ENCODE results near the gene SLC25A23. TPM values are rescaled to one million over a fixed set of nuclear protein-coding genes. Genes with fewer than 3 reads are reported as not detected.

The SLC25A23 gene
- total and polyA plus RNA-seq, 2 of the 8 experiments (the other 6 are each of a cell fraction or from before 2014, with no cell fraction given) = 18.0 to 48.1 TPM

DNA sequence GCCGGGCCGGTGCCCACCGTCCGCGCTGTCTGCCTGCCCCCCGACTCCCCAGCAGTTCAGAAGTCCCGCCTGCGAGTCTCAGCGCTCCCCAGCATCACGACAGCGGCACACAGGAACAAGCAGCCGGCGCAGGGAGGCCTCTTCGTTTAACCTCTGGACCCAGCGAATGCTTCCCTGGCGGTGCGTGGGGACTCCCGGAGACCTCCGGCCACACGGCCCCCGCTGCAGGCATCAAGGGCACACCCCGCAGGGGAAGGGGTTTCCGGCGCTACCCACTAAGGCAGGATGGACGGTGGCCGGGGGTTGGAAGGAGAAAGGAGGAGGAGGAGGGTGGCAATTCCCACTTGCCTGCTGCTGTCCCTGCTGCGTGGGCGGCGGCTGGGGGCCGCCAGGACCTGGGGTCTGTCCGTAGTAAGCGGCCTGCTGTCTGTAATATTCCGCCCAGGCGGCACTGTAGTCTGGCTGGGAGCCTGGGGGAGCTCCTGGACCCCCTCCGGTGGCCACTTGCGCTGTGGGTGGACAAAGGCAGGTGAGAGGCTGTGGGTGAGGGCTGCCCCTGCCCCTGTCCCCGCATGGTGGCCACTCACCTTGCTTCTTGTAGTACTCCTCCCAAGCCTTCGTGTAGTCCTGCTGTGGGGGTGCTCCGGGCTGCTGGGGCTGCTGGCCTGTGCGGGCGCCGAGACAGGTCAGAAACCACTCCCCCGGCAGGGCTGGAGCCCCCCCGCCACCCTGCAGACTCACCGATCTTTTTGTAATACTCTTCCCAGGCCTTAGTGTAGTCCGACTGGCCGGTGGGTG is 44.6 kb downstream of the SLC25A23 start:
- Histone ChIP-seq H3K79me1 (ENCODE audit: low read depth, low read length) (peaks cover 14% of the 10 kb centered on the region), H4K5ac (ENCODE audit: insufficient read length, low read depth, low read length) (no peak overlapping the region), H2AFZ (ENCODE audit: low read length) (no peak overlapping the region), H2AK5ac (ENCODE audit: low read depth, low read length) (no peak overlapping the region), H3K18ac (ENCODE audit: extremely low read depth, low read length) (no peak overlapping the region), H3K4ac (replicated peaks; ENCODE audit: insufficient read length, low read depth, low read length) (no peak overlapping the region), H3K9me3 (ENCODE audit: insufficient read depth in 2 of 2, low read depth in 1 of 2, low read length in 1 of 2) (no peaks in the 10 kb centered on the region), H3K23ac (ENCODE audit: insufficient read length) (no peak overlapping the region), H3K4me3 (ENCODE audit: extremely low read depth in 1 of 4, insufficient read depth in 2 of 4, low read depth in 3 of 4, low read length in 4 of 4) (no peak overlapping the region), H3K56ac (replicated peaks; ENCODE audit: insufficient read length, low read depth, low read length) (no peak overlapping the region), H3K27ac (ENCODE audit: low read depth, low read length) (no peak overlapping the region), H3K79me2 (ENCODE audit: control insufficient read depth in 1 of 2, insufficient read depth in 2 of 2, low read length in 2 of 2) (peaks cover 0 to 27% of the 10 kb centered on the region in 2 experiments; a peak in 2 of 4 replicates), H2BK5ac (ENCODE audit: low read depth, low read length) (no peak overlapping the region), H2BK15ac (ENCODE audit: low read length) (no peak overlapping the region), H3K9ac (replicated peaks in 1 of 4; ENCODE audit: extremely low read depth in 1 of 4, low read depth in 3 of 4, low read length in 3 of 4) (no peak overlapping the region), H4K91ac (replicated peaks; ENCODE audit: insufficient read length, low read length) (no peak overlapping the region), H3K27me3 (replicated peaks in 1 of 4; ENCODE audit: control insufficient read depth in 3 of 4, extremely low read depth in 1 of 4, insufficient read depth in 3 of 4, low read length in 3 of 4) (no peaks in the 10 kb centered on the region), H2BK20ac (ENCODE audit: low read length) (no peak overlapping the region), H3K36me3 (ENCODE audit: control insufficient read depth in 2 of 4, insufficient read depth in 4 of 4, low read length in 3 of 4) (peaks cover 36 to 67% (median 55%) of the 10 kb centered on the region in 4 experiments), H3K14ac (ENCODE audit: insufficient read length) (no peak overlapping the region), H4K8ac (ENCODE audit: extremely low read depth, insufficient read depth, low read length) (no peak overlapping the region; the same call in 1 of the 2 replicates), H3K4me2 (ENCODE audit: insufficient read depth in 1 of 2, low read depth in 2 of 2, low read length in 2 of 2) (no peak overlapping the region), H3K23me2 (ENCODE audit: low read depth, low read length) (no peaks in the 10 kb centered on the region), H3K4me1 (replicated peaks in 1 of 4; ENCODE audit: control insufficient read depth in 3 of 4, insufficient read depth in 4 of 4, low read length in 3 of 4) (peaks cover 0 to 12% (median 6%) of the 10 kb centered on the region in 4 experiments; a peak in 6 of 7 replicates), H4K20me1 (replicated peaks in 1 of 2; ENCODE audit: control insufficient read depth in 1 of 2, insufficient read depth in 2 of 2, low read length in 2 of 2) (peaks cover 16 to 41% of the 10 kb centered on the region in 2 experiments), H2BK120ac (replicated peaks; ENCODE audit: low read depth, low read length) (no peak overlapping the region), H2BK12ac (ENCODE audit: low read depth, low read length) (no peak overlapping the region)
- CTCF ChIA-PET (ENCODE audit: partially characterized antibody) = interaction anchor here (1.4 kb wide), 1 partner anchor 196 kb away, joined by 3 read pairs; no protein-coding TSS in a partner anchor
- no peak for TF ChIP-seq KDM4A (IDR thresholded peaks at IDR 0.05; ENCODE audit: low read depth, low read length, severe bottlenecking)
- TF ChIP-seq TCF12 (IDR thresholded peaks at IDR 0.05; ENCODE audit: low read depth, low read length) = no peak
- no peak for TF ChIP-seq KDM5A (IDR thresholded peaks at IDR 0.05; ENCODE audit: low read length)
- no peak for TF ChIP-seq CBX8 (IDR thresholded peaks at IDR 0.05; ENCODE audit: borderline replicate concordance, low read depth, low read length)
- WGBS, 2 experiments (ENCODE audit: extremely low coverage in 1 of 2, insufficient coverage in 1 of 2, insufficient read length in 1 of 2, insufficient replicate concordance in 2 of 2, low coverage in 1 of 2, low lambda C conversion rate in 2 of 2, missing lambda C conversion rate in 1 of 2) = 91% methylated on average over 44 of the region's 47 CpGs; no CpG with 5 or more reads in 1 of the 2 experiments
- no peak for DNase-seq (ENCODE audit: low read depth in 1 of 2, low spot score in 2 of 2)
- POLR2A ChIA-PET (ENCODE audit: partially characterized antibody) = interaction anchor here (0.6 to 1.6 kb wide), 5 partner anchors 9 to 21 kb away, joined by 3 to 5 read pairs (median 4); partner anchors contain the start of gene KHSRP
- no peak for FAIRE-seq
